Measurements from ENCODE around the gene MRPL17.

GRCh38 chr11:6656936-6657335, 26.2 kb downstream of the MRPL17 start:
- TF ChIP-seq CTCF (IDR thresholded peaks at IDR 0.05; ENCODE audit: low read depth, low read length): no peak
- TF ChIP-seq EZH2phosphoT487 (IDR thresholded peaks at IDR 0.05; ENCODE audit: low read depth): no peak

Data from OCI-LY3 (cell line).